ENCODE measurements around the gene CPNE9. TPM values are rescaled to one million over a fixed set of nuclear protein-coding genes. Genes with fewer than 3 reads are reported as not detected.

Gene CPNE9
- total RNA-seq, 4 donors from 2014 or later: 0.54 to 1.6 (median 1.1) TPM

DNA sequence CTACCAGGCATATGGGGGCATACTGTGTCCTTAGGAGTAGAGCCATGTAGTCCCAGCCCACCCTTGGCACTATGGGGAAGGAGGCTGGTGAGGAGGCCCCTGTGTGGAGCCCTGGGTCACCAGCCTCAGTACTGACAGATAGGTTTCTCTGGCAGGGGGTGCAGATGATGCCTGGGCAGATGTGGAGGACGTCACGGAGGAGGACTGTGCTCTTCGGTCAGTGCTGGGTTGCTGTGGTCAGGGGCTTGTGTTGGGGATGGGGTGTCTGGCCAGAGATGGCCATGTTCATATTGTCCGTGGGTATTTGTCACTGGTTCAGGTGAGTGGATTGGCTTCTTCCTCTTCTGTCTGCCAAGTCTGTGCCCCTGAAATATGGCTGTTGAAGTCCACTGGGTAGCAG lies 34.4 kb upstream of the CPNE9 start:
- TF ChIP-seq, protein P1, sequence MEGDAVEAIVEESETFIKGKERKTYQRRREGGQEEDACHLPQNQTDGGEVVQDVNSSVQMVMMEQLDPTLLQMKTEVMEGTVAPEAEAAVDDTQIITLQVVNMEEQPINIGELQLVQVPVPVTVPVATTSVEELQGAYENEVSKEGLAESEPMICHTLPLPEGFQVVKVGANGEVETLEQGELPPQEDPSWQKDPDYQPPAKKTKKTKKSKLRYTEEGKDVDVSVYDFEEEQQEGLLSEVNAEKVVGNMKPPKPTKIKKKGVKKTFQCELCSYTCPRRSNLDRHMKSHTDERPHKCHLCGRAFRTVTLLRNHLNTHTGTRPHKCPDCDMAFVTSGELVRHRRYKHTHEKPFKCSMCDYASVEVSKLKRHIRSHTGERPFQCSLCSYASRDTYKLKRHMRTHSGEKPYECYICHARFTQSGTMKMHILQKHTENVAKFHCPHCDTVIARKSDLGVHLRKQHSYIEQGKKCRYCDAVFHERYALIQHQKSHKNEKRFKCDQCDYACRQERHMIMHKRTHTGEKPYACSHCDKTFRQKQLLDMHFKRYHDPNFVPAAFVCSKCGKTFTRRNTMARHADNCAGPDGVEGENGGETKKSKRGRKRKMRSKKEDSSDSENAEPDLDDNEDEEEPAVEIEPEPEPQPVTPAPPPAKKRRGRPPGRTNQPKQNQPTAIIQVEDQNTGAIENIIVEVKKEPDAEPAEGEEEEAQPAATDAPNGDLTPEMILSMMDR (IDR thresholded peaks at IDR 0.05): no peak
- TF ChIP-seq POLR2A (IDR thresholded peaks at IDR 0.05): no peak
- intact Hi-C loops (cut with DNase I; ENCODE audit: low total_unique reads): no loop called here
- DNase-seq (ENCODE audit: low spot score in 2 of 2): no peak
- no peak overlapping the region for H3K4me3 ChIP-seq (ENCODE audit: low read depth, poor library complexity, severe bottlenecking)
- WGBS, 2 donors: 85 to 92% methylated on average over 4 of the region's 4 CpGs

DNA sequence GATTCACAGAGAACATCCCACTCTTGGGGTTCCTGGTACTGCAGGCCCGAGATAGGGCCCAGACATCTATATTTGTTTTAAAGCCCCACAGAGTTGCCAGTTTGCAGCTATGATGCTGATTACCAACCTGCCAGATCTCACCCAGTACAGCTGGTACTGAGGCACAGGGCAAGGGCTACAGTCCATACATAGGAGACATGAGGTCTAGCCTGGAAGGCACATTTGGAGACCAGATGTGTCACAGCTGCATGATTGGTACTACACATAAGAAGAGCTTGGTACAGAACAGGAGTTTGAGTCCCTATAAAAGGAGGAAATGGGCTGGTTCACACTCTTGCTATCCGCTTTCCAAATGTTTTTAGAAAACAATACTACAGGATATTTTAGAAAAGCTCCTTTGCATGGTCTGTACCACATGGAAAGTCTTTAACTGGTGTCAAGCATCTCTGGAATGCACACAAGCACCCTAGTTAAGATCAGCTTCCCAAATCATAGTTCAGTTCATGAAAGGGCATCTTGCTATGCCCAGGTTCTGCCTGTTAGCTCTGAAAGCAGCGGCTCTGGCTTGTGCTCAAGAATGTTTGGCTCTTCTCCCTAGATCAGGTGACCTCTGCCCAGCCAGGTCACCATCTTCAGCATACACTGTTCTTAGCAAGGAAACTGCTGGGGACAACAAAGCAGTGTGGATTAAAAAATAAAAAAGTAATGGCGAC lies 33.8 kb upstream of the CPNE9 start:
- intact Hi-C loops (cut with DNase I; ENCODE audit: low total_unique reads): no loop called here
- H3K4me3 ChIP-seq (ENCODE audit: low read depth, poor library complexity, severe bottlenecking): no peak overlapping the region
- DNase-seq (ENCODE audit: low spot score in 2 of 2): no peak
- WGBS, 2 donors: 70 to 71% methylated on average over 4 of the region's 4 CpGs
- TF ChIP-seq, protein P1 (IDR thresholded peaks at IDR 0.05): no peak
- TF ChIP-seq POLR2A (IDR thresholded peaks at IDR 0.05): no peak

- DNase-seq (ENCODE audit: low spot score in 2 of 2): no peak
- no peak for TF ChIP-seq POLR2A (IDR thresholded peaks at IDR 0.05)
- TF ChIP-seq, protein P1 (IDR thresholded peaks at IDR 0.05): no peak
- intact Hi-C loops (cut with DNase I; ENCODE audit: low total_unique reads): no loop called here
- no peak overlapping the region for H3K4me3 ChIP-seq (ENCODE audit: low read depth, poor library complexity, severe bottlenecking)
Observed at GRCh38 chr3:9673082-9673481, 30.6 kb upstream of the CPNE9 start.

DNA sequence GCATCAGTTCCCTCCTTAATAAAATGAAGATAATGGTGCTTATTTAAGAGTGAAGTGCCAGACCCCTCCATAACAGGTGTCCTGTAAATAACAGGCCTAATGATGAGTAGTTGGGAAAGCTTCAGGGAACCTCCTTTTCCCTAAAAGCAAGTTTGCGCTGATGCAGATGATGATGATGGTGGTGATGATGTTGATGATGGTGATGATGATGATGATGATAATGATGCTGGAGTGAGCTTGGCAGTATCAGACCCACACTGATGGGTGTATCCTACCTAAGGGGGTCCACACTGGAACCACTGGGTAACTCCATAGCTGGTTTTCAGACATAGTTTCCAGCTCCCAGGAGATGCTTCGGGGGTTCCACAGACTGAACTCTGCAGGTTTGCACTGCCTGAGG lies 29.9 kb upstream of the CPNE9 start:
- intact Hi-C loops (cut with DNase I; ENCODE audit: low total_unique reads): no loop called here
- DNase-seq (ENCODE audit: low spot score in 2 of 2): no peak
- WGBS, 2 donors: 97 to 100% methylated on average over 2 of the region's 2 CpGs

DNA sequence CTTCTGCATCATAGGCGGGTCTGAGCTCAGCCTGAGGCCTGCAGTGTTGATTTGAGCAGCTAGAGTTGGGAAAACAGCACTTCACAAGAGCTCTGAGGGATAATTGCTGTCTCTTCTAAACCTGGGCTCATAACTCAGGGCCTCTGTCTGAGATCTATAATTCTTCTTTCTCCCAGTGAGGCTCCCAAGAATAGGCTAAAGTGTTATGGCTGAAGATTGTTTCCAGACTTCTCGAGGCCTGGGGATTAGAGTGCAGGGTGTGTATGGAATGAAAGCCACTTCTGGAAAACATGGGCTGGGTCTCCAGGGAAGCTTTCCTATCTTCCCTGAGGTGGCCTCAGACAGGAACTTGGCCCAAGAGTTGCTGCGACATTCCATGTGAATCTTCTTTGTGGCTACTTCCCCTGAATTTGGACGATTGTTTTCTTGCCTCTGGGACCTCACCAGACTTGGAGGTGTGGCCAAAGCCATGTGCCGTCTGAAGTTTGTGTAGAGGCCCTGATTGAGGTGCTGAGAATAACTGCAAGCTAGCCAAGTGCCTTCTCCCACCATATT lies 27.8 kb upstream of the CPNE9 start:
- 63 to 66% methylated on average over 5 of the region's 5 CpGs for WGBS, 2 donors
- intact Hi-C loops (cut with DNase I; ENCODE audit: low total_unique reads): no loop called here

More for the DNA sequence above, 29.9 kb upstream of the CPNE9 start:
- TF ChIP-seq, protein P1 (IDR thresholded peaks at IDR 0.05): no peak
- TF ChIP-seq POLR2A (IDR thresholded peaks at IDR 0.05): no peak
- H3K4me3 ChIP-seq (ENCODE audit: low read depth, poor library complexity, severe bottlenecking): no peak overlapping the region

More for the DNA sequence above, 27.8 kb upstream of the CPNE9 start:
- TF ChIP-seq, protein P1 (IDR thresholded peaks at IDR 0.05): no peak
- no peak for TF ChIP-seq POLR2A (IDR thresholded peaks at IDR 0.05)
- DNase-seq (ENCODE audit: low spot score in 2 of 2): no peak
- no peak overlapping the region for H3K4me3 ChIP-seq (ENCODE audit: low read depth, poor library complexity, severe bottlenecking)
